GM20431 (cell line): ENCODE results near the gene ZNF71.
"Not testable (repeated sequence)": the region's sequence is repeated elsewhere in the genome, so short reads cannot be mapped to it uniquely, and the experiment has no call there.

ENCODE experiments used
- in situ Hi-C: fragments of 300-500 bp; cut with MseI, MboI; formaldehyde crosslinking; loops from one replicate; pipeline ENCODE4 v1.15.0; 2020; ENCODE audit warnings: low sequenced_read_pairs; ENCODE audit not compliant: unreplicated experiment

ZNF71 gene

DNA sequence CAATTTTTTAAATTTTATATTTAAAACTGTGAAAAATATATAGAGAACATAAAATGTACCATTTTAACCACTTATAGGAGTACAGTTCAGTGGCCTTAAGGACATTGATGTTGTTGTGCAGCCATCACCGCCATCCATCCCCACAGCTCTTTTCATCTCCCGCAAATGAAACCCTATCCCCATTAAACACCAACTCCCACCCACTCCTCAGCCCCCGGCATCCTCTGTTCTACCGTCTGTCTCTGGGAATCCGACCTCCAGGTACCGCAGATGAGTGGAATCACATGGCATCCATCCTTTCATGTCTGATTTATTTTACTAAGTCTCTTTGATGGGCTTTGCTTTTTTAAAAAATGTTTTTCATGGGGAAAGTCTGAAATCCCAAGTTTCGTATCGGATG lies 24.0 kb downstream of the ZNF71 start:
- in situ Hi-C loops = no loop called here

DNA sequence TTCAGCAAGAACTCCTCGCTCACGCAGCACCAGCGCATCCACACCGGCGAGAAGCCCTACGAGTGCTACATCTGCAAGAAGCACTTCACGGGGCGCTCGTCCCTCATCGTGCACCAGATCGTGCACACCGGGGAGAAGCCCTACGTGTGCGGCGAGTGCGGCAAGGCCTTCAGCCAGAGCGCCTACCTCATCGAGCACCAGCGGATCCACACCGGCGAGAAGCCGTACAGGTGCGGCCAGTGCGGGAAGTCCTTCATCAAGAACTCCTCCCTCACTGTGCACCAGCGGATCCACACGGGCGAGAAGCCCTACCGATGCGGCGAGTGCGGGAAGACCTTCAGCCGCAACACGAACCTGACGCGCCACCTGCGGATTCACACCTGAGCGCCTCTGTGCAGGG lies 27.3 kb downstream of the ZNF71 start:
- in situ Hi-C loops = no loop called here

DNA sequence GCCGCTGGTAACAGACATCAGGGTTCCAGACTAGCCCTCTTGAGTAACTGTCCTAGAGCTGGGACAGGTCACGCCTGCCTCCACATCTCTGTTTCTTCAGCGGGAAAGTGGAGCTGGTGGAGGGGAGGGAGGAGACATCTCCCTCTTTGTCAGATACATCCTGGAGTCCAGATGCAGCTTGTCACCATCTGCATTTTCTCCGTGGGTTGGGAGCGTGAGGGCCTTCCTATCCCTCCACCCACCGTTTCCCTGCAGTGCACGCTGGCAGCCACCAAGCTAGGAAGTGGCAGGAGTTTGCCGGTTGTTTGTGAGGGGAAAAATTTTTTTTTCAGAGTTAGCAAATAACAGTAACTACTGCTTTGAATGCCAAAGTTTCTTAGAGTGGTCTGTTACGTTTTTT lies 27.9 kb downstream of the ZNF71 start:
- in situ Hi-C loops = no loop called here

DNA sequence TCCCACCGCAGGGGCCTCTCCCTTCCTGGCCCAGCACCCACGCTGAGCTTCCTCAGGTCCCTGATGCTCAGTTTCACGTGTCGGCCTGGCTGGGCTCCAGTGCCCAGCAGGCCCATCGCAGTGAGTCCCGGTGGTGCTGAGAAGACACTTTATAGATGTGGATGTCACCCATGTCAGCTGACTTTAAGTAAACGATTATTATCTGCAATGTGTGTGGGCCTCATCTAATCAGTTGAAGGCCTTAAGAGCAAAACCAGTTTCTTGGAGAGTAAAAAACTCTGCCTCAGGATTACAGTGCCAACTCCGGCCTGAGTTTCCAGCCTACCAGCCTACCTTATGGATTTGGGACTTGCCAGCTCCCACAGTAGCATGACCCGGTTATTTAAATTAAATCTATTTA lies 30.6 kb downstream of the ZNF71 start:
- in situ Hi-C loops = no loop called here

DNA sequence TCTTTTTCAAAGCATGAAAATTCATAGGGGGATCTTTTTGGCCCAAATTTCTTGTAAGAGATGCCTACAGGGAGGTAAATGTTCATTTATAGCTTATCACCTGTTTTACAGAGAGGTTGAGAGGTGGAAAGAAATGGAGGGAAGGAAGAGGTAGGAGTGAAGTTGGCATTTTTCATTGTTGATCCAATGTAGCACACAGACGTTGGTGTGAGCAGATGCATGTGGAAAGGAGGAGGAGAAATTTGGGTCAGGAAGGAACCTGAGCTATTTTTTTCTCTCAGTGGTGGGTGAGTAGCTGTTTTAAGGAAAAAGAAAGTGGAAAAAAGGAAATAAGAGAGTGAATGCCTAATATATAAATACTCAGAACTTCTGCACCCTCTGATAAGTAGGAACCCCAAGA lies 37.9 kb downstream of the ZNF71 start:
- in situ Hi-C loops = no loop called here

DNA sequence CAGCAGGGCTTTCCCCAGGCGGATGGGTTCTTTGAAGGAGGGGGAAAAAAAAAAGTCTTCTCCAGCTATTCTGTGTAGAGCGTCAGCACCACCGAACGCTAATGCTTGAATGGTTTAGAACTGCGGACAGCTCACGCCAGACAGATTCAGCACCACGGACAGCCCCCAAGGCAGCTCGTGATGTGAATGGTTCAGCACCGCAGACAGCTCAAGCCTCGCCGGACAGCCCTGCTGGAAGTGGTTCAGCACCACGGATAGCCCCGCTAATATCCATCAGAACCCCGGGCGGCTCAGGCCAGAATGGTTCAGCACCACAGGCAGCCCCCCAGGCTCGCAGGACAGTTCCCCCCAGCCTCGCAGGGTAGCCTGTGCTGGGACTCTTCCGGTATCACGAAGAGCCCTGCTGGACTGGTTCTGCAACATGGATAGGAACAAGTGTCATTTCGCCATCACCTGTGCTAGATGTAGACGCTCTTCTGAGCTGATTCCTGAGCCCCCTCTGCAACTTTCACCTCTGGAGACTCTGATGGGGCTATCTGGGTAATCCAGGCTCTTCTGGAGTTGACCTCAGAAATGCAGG lies 43.0 kb downstream of the ZNF71 start:
- in situ Hi-C loops = no loop called here

DNA sequence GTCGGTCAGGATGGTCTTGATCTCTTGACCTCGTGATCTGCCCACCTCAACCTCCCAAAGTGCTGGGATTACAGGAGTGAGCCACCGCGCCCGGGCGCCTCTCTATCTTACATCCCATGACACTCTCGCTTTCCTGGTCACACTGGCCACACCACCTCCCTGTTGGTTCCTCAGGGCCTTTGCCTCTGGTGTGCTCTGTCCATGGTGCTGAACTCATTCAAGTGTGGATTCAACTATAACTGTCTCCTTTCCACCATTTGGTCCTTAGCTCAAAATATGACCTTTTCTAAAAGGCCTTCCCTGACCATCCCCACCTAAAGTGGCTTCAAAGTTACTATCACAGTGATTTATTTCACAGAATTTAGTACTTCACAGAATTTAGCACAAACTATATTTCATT lies 44.1 kb downstream of the ZNF71 start:
- in situ Hi-C loops = no loop called here

DNA sequence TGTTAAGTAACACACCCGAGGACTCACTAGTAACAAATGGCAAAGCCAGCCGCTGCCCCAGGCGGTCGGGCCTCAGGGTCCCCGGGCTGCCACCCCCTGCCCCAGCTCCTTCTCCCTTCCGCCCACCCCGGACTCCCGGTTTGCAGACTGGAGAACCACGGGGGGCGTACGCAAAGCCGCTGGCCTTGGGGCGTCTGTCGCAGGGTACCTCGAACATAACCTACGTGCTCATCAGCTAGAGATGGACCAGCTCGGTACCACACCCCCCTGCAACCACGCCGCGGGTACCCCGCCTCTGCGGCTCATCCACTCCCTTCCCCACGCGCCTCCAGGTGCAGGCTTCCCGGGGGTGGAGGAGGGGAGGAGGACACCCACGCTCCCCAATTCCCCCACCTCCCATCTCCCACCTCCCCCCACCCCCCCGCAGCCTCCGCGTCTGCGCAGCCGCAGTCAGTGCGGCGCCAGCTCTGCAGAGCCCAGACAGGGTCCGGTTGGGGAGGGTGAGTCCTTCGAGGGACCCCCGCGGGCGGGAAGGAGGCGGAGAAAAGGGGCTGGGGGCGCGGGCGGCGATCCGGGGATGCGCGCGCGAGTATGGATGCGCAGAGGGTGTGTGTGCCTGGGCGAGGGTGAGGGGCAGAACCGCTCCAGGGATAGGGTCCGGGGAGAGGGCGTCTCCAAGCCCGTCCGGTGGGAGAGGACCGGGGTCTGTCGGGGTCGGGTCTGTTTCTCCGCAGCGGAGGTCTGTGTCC lies 47.8 kb downstream of the ZNF71 start, which contains the start of gene SMIM17:
TSS of gene SMIM17 (plus strand) at position 449 of the 749 bp plus-strand sequence. CDS start 2,509 bp downstream, outside the sequence.
- in situ Hi-C loops = no loop called here

DNA sequence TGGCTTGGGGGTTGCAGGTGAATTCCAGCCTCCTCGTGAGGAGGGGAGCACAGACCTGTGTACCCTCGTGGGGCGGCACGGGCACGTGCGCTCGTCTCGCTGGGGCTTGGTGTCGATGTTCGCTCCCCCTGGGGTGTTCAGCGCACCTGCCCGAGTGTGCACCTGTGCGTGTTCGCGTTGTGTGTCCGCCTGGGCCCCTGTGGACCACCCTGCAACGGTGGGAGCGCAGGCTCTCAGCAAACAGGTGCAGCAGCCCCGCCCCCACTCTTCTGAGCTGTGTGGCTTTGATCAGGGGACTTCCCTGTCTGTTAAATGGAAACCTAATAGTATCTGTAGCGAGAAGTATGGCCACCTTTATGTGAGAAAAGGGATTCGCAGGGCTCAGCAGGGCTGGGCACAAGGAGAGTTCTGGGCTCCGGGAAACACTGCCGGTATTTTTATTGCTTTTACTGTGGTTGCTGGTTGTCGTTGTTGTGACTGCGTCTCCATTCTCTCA lies 48.4 kb downstream of the ZNF71 start:
- in situ Hi-C loops = no loop called here

DNA sequence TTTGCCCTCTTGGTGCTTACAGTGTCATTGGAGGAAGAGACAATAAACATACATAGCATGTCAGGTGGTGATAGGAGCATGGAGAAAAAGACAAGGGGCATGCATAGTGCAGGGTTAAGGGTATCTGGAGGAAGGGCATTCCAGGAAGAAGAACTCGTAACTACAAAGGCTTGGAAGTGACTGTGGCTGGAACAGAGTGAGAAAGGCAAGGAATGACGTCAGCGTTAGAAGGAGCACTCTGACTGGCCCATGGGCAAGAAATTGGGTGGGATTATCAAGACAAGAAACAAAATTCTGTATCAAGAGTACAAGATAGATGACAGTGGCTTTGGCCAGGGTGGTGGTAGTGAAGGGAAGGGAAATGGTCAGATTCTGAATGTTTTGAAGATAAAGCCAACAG lies 59.0 kb downstream of the ZNF71 start:
- in situ Hi-C loops = no loop called here

DNA sequence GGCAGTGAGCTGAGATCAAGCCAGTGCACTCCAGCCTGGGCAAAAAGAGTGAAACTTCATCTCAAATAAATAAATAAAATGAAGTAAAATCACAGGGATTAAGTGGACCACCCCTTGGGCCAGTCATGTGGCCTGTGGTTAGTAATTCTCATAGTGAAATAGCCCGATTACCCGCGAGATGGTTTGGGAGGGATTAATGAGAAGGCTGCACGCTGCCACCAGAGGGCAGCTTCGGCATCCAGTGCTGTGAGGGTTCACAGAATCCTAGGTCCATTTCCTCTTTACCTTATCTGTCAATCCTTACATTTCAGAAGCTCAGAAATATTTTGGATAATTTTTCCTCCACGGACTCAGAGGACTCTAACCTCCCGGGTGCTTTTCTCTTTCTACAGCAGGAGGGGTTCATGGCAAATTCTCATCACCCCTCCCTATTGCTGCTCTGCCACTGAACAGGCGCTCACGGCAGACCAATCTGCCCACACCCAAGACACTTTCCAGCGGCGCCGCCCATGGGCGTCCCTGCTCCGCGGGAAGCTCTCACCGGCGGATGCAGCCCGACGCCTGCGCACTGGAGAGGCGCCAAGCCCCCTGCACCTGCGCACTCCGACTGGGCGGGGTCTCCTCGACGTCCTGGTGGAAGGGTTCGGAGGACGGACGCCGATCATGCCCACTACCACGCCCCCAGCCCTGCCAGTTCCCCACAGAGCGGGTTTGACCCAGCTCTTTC lies 65.4 kb downstream of the ZNF71 start:
- in situ Hi-C loops = no loop called here

DNA sequence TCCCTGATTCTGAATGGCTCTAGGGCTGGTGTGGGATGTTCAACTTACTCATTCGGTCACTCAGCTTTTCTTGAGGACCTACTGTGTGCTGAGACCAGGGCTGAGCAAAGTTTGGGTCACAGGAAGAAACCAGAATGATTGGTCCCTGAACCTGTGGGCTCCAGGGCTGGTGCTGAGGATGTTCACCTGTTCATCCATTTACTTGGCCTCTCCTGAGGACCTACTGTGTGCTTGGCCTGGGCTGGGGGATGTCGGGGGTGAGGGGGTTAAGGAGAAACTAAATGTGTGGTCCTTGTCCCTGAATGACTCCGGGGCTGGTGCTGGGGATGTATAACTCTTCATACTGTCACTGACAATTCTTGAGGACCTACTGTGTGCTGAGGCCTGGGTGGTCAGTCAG lies 66.1 kb downstream of the ZNF71 start:
- in situ Hi-C loops = no loop called here

DNA sequence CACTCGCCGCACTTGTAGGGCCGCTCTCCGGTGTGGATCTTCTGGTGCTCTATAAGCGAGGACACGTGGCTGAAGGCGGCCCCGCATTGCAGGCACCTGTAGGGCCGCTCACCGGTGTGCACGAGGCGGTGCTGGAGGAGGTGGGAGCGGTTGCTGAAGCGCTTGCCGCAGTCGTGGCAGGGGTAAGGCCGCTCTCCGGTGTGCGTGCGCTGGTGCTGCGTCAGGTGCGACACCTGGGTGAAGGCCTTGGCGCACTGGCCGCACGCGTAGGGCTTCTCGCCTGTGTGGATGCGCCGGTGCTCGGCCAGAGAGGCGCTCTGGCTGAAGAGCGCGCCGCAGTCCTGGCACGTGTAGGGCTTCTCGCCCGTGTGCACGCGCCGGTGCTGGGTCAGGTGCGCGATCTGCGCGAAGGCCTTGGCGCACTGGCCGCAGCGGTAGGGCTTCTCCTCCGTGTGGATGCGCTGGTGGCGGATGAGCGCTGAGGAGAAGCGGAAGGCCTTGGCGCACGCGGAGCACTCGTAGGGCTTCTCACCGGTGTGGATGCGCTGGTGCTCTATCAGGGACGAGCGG lies 68.9 kb downstream of the ZNF71 start:
- in situ Hi-C loops = no loop called here

DNA sequence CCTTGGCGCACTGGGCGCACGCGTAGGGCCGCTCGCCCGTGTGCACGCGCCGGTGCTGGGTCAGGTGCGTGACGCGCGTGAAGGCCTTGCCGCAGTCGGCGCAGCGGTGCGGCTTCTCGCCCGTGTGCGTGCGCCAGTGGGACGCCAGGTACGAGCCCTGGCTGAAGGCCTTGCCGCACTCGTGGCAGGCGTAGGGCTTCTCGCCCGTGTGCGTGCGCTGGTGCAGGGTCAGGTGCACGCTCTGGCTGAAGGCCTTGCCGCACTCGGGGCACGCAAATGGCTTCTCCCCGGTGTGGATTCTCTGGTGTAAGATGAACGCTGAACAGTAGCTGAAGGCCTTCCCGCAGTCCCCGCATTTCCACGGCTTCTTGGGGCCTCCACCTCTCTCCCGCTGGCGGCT lies 69.4 kb downstream of the ZNF71 start:
- in situ Hi-C loops = no loop called here

DNA sequence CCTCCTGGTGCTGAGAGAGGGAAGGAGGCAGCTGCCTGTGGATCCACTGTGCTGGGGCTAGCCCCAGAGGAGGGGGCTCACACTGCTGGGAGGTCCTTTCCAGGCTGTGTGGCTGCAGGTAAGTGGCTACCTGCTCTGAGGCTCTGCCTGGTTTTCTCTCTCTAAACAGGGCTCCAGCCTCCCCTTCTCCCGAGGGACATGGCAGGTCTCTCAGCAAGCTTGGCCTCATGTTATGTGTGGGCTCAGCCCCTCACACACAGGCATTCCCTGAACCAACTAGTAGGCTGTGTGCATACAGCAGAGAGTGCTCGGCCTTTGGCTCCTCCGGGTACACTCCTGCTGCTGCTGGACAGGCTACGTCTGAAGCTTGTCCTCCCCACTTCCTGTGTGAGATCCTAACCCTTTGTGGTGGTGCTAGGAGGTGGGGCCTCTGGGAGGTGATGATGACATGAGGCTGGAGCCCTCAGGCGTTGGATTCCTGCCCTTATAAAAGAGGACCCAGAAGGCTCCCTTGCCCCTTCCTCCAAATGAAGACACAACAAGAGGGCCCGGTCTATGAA lies 72.3 kb downstream of the ZNF71 start:
- in situ Hi-C loops = no loop called here

DNA sequence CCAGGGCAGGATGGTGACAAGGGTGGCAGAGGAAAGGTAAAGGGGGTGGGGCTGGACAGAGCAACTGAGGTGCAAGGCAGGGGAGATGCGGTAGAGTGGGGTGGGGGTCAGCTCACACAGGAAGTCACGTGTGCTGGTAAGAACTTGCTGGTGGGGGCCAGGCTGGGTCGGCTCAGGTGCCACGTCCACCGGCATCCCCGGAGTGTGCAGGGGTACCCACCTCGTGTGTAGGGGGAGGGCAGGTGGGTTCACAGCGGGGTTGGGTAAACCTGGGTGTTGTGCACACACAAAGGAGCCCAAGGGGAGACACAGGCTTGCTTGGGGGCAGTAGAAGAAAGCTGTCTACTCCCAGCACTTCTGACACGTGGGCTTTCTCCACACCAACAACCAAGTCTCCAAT lies 73.6 kb downstream of the ZNF71 start:
- in situ Hi-C loops = no loop called here

DNA sequence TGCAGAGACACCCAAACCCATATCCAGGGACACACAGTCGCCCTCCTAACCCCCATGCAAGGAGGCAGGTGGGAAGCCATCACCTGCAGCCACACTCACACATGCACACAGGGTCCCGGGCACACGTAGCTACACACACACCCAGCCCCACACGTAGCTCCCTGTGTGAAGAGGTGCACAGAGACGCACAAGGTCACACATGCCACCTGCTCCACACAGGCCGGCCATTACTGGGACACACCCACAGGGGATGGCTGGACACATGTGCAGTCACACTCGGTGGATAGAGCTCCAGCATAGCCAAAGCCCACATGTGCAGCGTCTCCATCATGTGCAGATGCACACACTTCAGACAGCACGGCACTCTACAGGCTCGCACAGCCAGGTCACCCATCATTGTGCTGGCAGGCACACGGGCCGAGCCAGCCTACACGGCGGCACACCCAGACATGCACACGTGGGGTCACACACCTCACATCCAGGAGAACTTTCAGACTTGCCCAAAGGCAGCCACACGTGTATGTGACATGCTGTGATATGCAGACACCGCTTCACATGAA lies 75.4 kb downstream of the ZNF71 start:
- in situ Hi-C loops = no loop called here

DNA sequence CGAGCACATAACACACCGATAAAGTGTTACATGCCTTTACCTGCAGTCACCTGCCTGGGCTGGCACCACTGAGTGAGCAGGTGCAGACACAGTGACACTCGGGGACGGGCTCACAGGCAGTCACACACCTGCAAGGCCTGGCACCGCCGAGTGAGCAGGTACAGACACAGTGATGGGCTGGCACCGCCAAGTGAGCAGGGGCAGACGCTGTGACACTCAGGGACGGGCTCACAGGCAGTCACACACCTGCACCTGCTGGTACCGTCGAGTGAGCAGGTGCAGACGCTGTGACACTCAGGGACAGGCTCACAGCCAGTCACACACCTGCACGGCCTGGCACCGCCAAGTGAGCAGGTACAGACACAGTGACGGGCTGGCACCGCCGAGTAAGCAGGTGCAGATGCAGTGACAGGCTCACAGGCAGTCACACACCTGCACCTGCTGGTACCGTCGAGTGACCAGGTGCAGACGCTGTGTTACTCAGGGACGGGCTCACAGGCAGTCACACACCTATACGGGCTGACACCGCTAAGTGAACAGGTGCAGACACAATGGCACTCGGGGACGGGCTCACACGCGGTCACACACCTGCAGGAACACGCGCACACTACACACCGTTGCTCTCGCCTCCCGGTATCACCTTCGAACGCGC lies 76.0 kb downstream of the ZNF71 start:
- in situ Hi-C loops = no loop called here

DNA sequence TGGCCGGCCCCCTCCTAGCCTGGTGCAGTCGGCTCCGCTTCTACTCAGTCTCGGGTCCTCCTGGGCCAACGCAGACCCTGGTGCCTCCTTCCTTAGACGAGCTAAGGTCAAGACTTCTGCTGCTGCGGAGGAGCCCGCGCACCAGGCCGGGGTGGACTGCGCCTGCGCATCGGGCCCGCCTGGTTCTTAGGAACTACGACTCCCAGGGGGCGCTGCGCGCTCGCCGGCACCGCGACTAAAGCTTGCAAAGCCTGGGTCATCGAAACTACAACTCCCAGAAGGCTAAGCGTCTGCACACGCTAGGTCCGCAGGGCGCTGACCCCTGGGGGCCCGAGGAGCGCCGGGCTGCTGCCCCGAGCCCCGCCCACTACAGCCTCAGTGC lies 76.5 kb downstream of the ZNF71 start, which contains the start of gene ZNF835:
TSS of gene ZNF835 (minus strand) at position 145 of the 382 bp plus-strand sequence. CDS start 6,559 bp downstream, outside the sequence.
- in situ Hi-C loops = no loop called here

DNA sequence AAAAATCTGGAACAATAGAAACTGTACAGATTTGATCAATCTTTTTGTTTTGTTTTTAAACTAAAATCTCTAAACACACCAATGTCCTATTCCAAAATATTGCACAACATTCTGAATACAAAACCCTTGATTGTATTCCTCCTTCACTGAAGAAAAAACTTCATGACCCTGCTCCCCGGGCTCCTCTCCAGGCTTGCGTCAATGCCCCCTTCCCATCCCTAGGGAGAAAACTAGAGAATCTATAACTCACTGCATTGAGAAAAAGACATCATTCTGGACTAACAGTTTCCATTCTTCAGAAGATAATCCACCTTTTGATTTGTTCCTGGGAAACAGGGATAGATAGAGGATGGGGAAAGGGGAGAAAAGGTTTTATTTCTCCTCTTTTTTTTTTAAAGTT lies 77.5 kb downstream of the ZNF71 start:
- in situ Hi-C loops = not testable (repeated sequence)
